PC-9 (cell line): ENCODE data around the gene PRICKLE3.

Experiments used
- EZH2 ChIP-seq: fragments of 200-600 bp; sonication (generic); IDR thresholded peaks from 2 replicates; pipeline ENCODE4 v1.8.0; 2017; ENCODE audit warnings: antibody characterized with exemption, low read depth
- TF ChIP-seq, protein P1 (sequence below): fragments of 200-600 bp; sonication (generic); conservative IDR thresholded peaks from 2 replicates; pipeline ENCODE4 v1.6.1; 2017; ENCODE audit warnings: mixed run types, antibody characterized with exemption, mild to moderate bottlenecking, moderate library complexity

- TF ChIP-seq, protein P1, sequence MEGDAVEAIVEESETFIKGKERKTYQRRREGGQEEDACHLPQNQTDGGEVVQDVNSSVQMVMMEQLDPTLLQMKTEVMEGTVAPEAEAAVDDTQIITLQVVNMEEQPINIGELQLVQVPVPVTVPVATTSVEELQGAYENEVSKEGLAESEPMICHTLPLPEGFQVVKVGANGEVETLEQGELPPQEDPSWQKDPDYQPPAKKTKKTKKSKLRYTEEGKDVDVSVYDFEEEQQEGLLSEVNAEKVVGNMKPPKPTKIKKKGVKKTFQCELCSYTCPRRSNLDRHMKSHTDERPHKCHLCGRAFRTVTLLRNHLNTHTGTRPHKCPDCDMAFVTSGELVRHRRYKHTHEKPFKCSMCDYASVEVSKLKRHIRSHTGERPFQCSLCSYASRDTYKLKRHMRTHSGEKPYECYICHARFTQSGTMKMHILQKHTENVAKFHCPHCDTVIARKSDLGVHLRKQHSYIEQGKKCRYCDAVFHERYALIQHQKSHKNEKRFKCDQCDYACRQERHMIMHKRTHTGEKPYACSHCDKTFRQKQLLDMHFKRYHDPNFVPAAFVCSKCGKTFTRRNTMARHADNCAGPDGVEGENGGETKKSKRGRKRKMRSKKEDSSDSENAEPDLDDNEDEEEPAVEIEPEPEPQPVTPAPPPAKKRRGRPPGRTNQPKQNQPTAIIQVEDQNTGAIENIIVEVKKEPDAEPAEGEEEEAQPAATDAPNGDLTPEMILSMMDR, result no peak
- no peak for TF ChIP-seq EZH2
Measured at GRCh38 chrX:49129427-49129826, 56.7 kb downstream of the PRICKLE3 start.
